ENCODE data around the gene DCAF17.
A peak's percentile ranks its signal among the peaks of the same experiment; 100 is the strongest.

DCAF17 gene

GRCh38 chr2:171401947-171402346 lies 32.1 kb upstream of the DCAF17 start:
- Histone ChIP-seq H3K4ac (ENCODE audit: low read depth in 1 of 2, low read length in 2 of 2) (no peak overlapping the region), H4K91ac (ENCODE audit: low read length) (no peak overlapping the region), H2BK12ac (ENCODE audit: low read length in 2 of 2) (no peak overlapping the region), H3K18ac (ENCODE audit: low read depth in 1 of 2, low read length in 2 of 2) (no peak overlapping the region), H2AK5ac (ENCODE audit: low read length, severe bottlenecking) (no peak overlapping the region), H3K27me3 (ENCODE audit: control insufficient read depth in 1 of 2, insufficient read depth in 1 of 2, low read length in 2 of 2) (no peaks in the 10 kb centered on the region), H2BK15ac (ENCODE audit: low read depth, poor library complexity, severe bottlenecking) (no peak overlapping the region), H3K4me3 (ENCODE audit: insufficient read depth in 1 of 2, low read depth in 1 of 2, low read length in 2 of 2) (no peak overlapping the region), H3K14ac (ENCODE audit: low read length in 2 of 2) (no peak overlapping the region), H3K27ac (ENCODE audit: low read length, poor library complexity, severe bottlenecking) (no peak overlapping the region), H3K4me1 (ENCODE audit: control insufficient read depth, insufficient read depth, low read depth, low read length) (peaks cover 2% of the 10 kb centered on the region), H3K4me2 (ENCODE audit: low read length, poor library complexity, severe bottlenecking) (no peak overlapping the region), H2AFZ (ENCODE audit: low read depth, low read length) (no peak overlapping the region), H2BK120ac (ENCODE audit: low read depth, low read length) (no peak overlapping the region), H2BK5ac (ENCODE audit: low read depth, low read length, poor library complexity, severe bottlenecking) (no peak overlapping the region), H3K79me1 (replicated peaks; ENCODE audit: low read length, poor library complexity, severe bottlenecking) (peaks cover 15% of the 10 kb centered on the region), H3K9ac (ENCODE audit: low read length) (no peak overlapping the region), H3K9me3 (ENCODE audit: control insufficient read depth, low read length) (peaks cover 8% of the 10 kb centered on the region), H4K8ac (ENCODE audit: low read length) (no peak overlapping the region), H3K36me3 (ENCODE audit: control insufficient read depth in 1 of 2, insufficient read depth in 2 of 2, low read depth in 1 of 2, low read length in 2 of 2) (no peaks in the 10 kb centered on the region), H3K23ac (ENCODE audit: low read length in 2 of 2) (no peak overlapping the region)
- WGBS: 100% methylated on average over 1 of the region's 1 CpG
- DNase-seq: no peak

GRCh38 chr2:171402906-171403580 lies 31.0 kb upstream of the DCAF17 start:
- Histone ChIP-seq H3K9ac (ENCODE audit: low read length) (no peak overlapping the region), H3K27me3 (ENCODE audit: control insufficient read depth in 1 of 2, insufficient read depth in 1 of 2, low read length in 2 of 2) (no peaks in the 10 kb centered on the region), H3K27ac (ENCODE audit: low read length, poor library complexity, severe bottlenecking) (no peak overlapping the region), H3K23ac (ENCODE audit: low read length in 2 of 2) (no peak overlapping the region), H3K9me3 (ENCODE audit: control insufficient read depth, low read length) (peaks cover 8% of the 10 kb centered on the region), H3K4me1 (ENCODE audit: control insufficient read depth, insufficient read depth, low read depth, low read length) (peaks cover 2% of the 10 kb centered on the region), H3K4me2 (ENCODE audit: low read length, poor library complexity, severe bottlenecking) (no peak overlapping the region), H2BK5ac (ENCODE audit: low read depth, low read length, poor library complexity, severe bottlenecking) (no peak overlapping the region), H2BK12ac (ENCODE audit: low read length in 2 of 2) (no peak overlapping the region), H3K4ac (ENCODE audit: low read depth in 1 of 2, low read length in 2 of 2) (no peak overlapping the region), H4K8ac (ENCODE audit: low read length) (no peak overlapping the region), H3K18ac (ENCODE audit: low read depth in 1 of 2, low read length in 2 of 2) (no peak overlapping the region), H4K91ac (ENCODE audit: low read length) (no peak overlapping the region), H2AFZ (ENCODE audit: low read depth, low read length) (no peak overlapping the region), H3K4me3 (ENCODE audit: insufficient read depth in 1 of 2, low read depth in 1 of 2, low read length in 2 of 2) (no peak overlapping the region), H3K79me1 (replicated peaks; ENCODE audit: low read length, poor library complexity, severe bottlenecking) (peaks cover 17% of the 10 kb centered on the region), H3K14ac (ENCODE audit: low read length in 2 of 2) (no peak overlapping the region), H3K36me3 (ENCODE audit: control insufficient read depth in 1 of 2, insufficient read depth in 2 of 2, low read depth in 1 of 2, low read length in 2 of 2) (no peaks in the 10 kb centered on the region), H2BK120ac (ENCODE audit: low read depth, low read length) (no peak overlapping the region), H2AK5ac (ENCODE audit: low read length, severe bottlenecking) (no peak overlapping the region), H2BK15ac (ENCODE audit: low read depth, poor library complexity, severe bottlenecking) (no peak overlapping the region)
- DNase-seq: no peak
- 100% methylated on average over 2 of the region's 4 CpGs for WGBS

GRCh38 chr2:171404261-171404660 lies 29.8 kb upstream of the DCAF17 start:
- Histone ChIP-seq H3K23ac (ENCODE audit: low read length in 2 of 2) (no peak overlapping the region), H3K79me1 (replicated peaks; ENCODE audit: low read length, poor library complexity, severe bottlenecking) (peaks cover 22% of the 10 kb centered on the region), H2BK5ac (ENCODE audit: low read depth, low read length, poor library complexity, severe bottlenecking) (no peak overlapping the region), H3K36me3 (ENCODE audit: control insufficient read depth in 1 of 2, insufficient read depth in 2 of 2, low read depth in 1 of 2, low read length in 2 of 2) (no peaks in the 10 kb centered on the region), H3K18ac (ENCODE audit: low read depth in 1 of 2, low read length in 2 of 2) (no peak overlapping the region), H3K4me1 (ENCODE audit: control insufficient read depth, insufficient read depth, low read depth, low read length) (peaks cover 2% of the 10 kb centered on the region), H2BK15ac (ENCODE audit: low read depth, poor library complexity, severe bottlenecking) (no peak overlapping the region), H4K8ac (ENCODE audit: low read length) (no peak overlapping the region), H2BK12ac (ENCODE audit: low read length in 2 of 2) (no peak overlapping the region), H3K4ac (ENCODE audit: low read depth in 1 of 2, low read length in 2 of 2) (no peak overlapping the region), H3K14ac (ENCODE audit: low read length in 2 of 2) (no peak overlapping the region), H2BK120ac (ENCODE audit: low read depth, low read length) (no peak overlapping the region), H3K4me2 (ENCODE audit: low read length, poor library complexity, severe bottlenecking) (no peak overlapping the region), H3K9ac (ENCODE audit: low read length) (no peak overlapping the region), H2AK5ac (ENCODE audit: low read length, severe bottlenecking) (no peak overlapping the region), H3K9me3 (ENCODE audit: control insufficient read depth, low read length) (peaks cover 8% of the 10 kb centered on the region), H3K27ac (ENCODE audit: low read length, poor library complexity, severe bottlenecking) (peak overlapping the region; percentile 7), H4K91ac (ENCODE audit: low read length) (no peak overlapping the region), H3K4me3 (ENCODE audit: insufficient read depth in 1 of 2, low read depth in 1 of 2, low read length in 2 of 2) (no peak overlapping the region), H3K27me3 (ENCODE audit: control insufficient read depth in 1 of 2, insufficient read depth in 1 of 2, low read length in 2 of 2) (no peaks in the 10 kb centered on the region), H2AFZ (ENCODE audit: low read depth, low read length) (no peak overlapping the region)
- WGBS: 55% methylated on average over 5 of the region's 5 CpGs
- peak; percentile 64 for DNase-seq

- Histone ChIP-seq H3K4ac (ENCODE audit: low read depth in 1 of 2, low read length in 2 of 2) (no peak overlapping the region), H3K4me3 (ENCODE audit: insufficient read depth in 1 of 2, low read depth in 1 of 2, low read length in 2 of 2) (no peak overlapping the region), H3K18ac (ENCODE audit: low read depth in 1 of 2, low read length in 2 of 2) (no peak overlapping the region), H3K23ac (ENCODE audit: low read length in 2 of 2) (no peak overlapping the region), H4K91ac (ENCODE audit: low read length) (no peak overlapping the region), H3K9me3 (ENCODE audit: control insufficient read depth, low read length) (peaks cover 8% of the 10 kb centered on the region), H3K27me3 (ENCODE audit: control insufficient read depth in 1 of 2, insufficient read depth in 1 of 2, low read length in 2 of 2) (no peaks in the 10 kb centered on the region), H4K8ac (ENCODE audit: low read length) (no peak overlapping the region), H3K36me3 (ENCODE audit: control insufficient read depth in 1 of 2, insufficient read depth in 2 of 2, low read depth in 1 of 2, low read length in 2 of 2) (no peaks in the 10 kb centered on the region), H3K4me1 (ENCODE audit: control insufficient read depth, insufficient read depth, low read depth, low read length) (peaks cover 5% of the 10 kb centered on the region), H3K9ac (ENCODE audit: low read length) (no peak overlapping the region), H3K27ac (ENCODE audit: low read length, poor library complexity, severe bottlenecking) (peak overlapping the region; percentile 62), H2BK5ac (ENCODE audit: low read depth, low read length, poor library complexity, severe bottlenecking) (no peak overlapping the region), H3K79me1 (replicated peaks; ENCODE audit: low read length, poor library complexity, severe bottlenecking) (peaks cover 21% of the 10 kb centered on the region), H2BK12ac (ENCODE audit: low read length in 2 of 2) (no peak overlapping the region), H3K14ac (ENCODE audit: low read length in 2 of 2) (no peak overlapping the region), H2AK5ac (ENCODE audit: low read length, severe bottlenecking) (no peak overlapping the region), H2BK15ac (ENCODE audit: low read depth, poor library complexity, severe bottlenecking) (no peak overlapping the region), H3K4me2 (ENCODE audit: low read length, poor library complexity, severe bottlenecking) (no peak overlapping the region), H2BK120ac (ENCODE audit: low read depth, low read length) (no peak overlapping the region), H2AFZ (ENCODE audit: low read depth, low read length) (no peak overlapping the region)
- 83% methylated on average over 1 of the region's 2 CpGs for WGBS
- no peak for DNase-seq
These were observed 29.3 kb upstream of the DCAF17 start for GRCh38 chr2:171404719-171405118.

Measured in mesenchymal stem cell (in vitro differentiated cells and primary cell).